ENCODE measurements around the gene PDLIM4.

The PDLIM4 gene

GRCh38 chr5:132309679-132310078 is 52.2 kb downstream of the PDLIM4 start:
- no peak for TF ChIP-seq CTCF (IDR thresholded peaks at IDR 0.05; ENCODE audit: insufficient read depth, low read depth, low read length, missing control alignments)
- no peak for DNase-seq (ENCODE audit: low read depth)
- no peak overlapping the region for H3K4me3 ChIP-seq (ENCODE audit: low read depth, low read length)

GRCh38 chr5:132310141-132310834 is 52.8 kb downstream of the PDLIM4 start:
- no peak overlapping the region for H3K4me3 ChIP-seq (ENCODE audit: low read depth, low read length)
- no peak for TF ChIP-seq CTCF (IDR thresholded peaks at IDR 0.05; ENCODE audit: insufficient read depth, low read depth, low read length, missing control alignments)
- DNase-seq (ENCODE audit: low read depth) = no peak

GRCh38 chr5:132313366-132313765 is 55.9 kb downstream of the PDLIM4 start:
- DNase-seq (ENCODE audit: low read depth) = no peak
- no peak for TF ChIP-seq CTCF (IDR thresholded peaks at IDR 0.05; ENCODE audit: insufficient read depth, low read depth, low read length, missing control alignments)
- no peak overlapping the region for H3K4me3 ChIP-seq (ENCODE audit: low read depth, low read length)

- no peak for DNase-seq (ENCODE audit: low read depth)
- TF ChIP-seq CTCF (IDR thresholded peaks at IDR 0.05; ENCODE audit: insufficient read depth, low read depth, low read length, missing control alignments) = no peak
- H3K4me3 ChIP-seq (ENCODE audit: low read depth, low read length) = no peak overlapping the region
Observed at GRCh38 chr5:132313961-132314432, 56.5 kb downstream of the PDLIM4 start.

GRCh38 chr5:132315529-132316067 is 58.1 kb downstream of the PDLIM4 start:
- no peak overlapping the region for H3K4me3 ChIP-seq (ENCODE audit: low read depth, low read length)
- no peak for TF ChIP-seq CTCF (IDR thresholded peaks at IDR 0.05; ENCODE audit: insufficient read depth, low read depth, low read length, missing control alignments)
- no peak for DNase-seq (ENCODE audit: low read depth)

GRCh38 chr5:132319975-132320374 is 62.5 kb downstream of the PDLIM4 start:
- no peak for DNase-seq (ENCODE audit: low read depth)
- TF ChIP-seq CTCF (IDR thresholded peaks at IDR 0.05; ENCODE audit: insufficient read depth, low read depth, low read length, missing control alignments) = no peak
- H3K4me3 ChIP-seq (ENCODE audit: low read depth, low read length) = no peak overlapping the region

Measured in GM12865 (cell line).